ENCODE measurements around the gene DND1.
"Not testable (repeated sequence)": the region's sequence is repeated elsewhere in the genome, so short reads cannot be mapped to it uniquely, and the experiment has no call there.

The DND1 gene

GRCh38 chr5:140628711-140629110 is 44.7 kb downstream of the DND1 start:
- DNase-seq = no peak

DNA sequence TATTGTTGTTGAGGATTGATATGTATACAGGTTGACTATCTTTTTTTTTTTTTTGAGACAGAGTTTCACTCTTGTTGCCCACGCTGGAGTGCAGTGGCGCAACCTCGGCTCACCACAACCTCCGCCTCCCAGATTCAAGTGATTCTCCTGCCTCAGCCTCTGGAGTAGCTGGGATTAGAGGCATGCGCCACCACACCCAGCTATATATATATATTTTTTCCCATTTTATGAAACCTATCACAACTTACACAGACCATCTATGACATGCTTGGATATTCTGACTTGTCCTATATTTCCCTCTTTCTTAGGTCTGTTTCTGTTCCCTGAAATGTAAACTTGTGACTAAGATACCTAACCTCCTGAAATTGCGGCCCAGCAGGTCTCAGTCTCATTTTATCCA is 45.4 kb downstream of the DND1 start:
- DNase-seq = no peak

DNA sequence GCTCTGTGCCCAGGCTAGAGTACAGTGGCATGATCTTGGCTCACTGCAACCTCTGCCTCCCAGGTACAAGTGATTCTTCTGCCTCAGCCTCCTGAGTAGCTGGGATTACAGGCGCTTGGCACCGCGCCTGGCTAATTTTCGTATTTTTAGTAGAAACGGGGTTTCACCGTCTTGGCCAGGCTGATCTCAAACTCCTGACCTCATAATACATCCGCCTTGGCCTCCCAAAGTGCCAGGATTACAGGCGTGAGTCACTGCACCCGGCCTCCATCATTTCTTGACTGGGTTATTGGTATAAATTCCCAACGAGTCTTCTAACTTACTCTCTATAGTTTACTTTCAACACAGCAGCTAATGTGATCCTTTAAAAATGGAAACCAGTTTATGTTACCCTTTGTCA is 48.5 kb downstream of the DND1 start:
- DNase-seq = not testable (repeated sequence)

GRCh38 chr5:140623061-140623460 is 50.3 kb downstream of the DND1 start:
- not testable (repeated sequence) for DNase-seq

DNA sequence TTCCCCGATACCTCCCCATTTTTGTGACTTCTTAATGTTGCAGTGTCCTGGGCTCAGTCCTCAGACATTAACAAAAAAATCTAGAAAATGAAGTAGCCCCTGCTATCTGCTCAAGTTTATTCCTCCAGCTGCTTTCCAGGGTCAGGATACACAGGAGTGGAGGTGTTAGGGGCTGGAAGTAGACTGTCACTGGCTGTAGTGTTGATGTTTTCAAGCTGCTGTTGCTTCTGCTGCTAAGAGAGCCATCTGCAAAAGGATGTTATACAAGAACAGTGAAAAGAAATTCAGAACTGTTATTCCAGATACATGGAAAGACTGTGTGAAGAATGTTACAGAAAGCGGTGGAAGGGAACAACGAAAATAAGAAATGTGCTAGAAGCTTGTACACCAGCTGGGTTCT is 51.1 kb downstream of the DND1 start:
- DNase-seq = no peak
